VCaP (cell line): Measurements from ENCODE around the gene ELMOD2.

Source experiments
- H3K27ac ChIP-seq: fragments of 450-650 bp; 2 replicates; pipeline ENCODE4 v1.5.1; 2017
- CTCF ChIP-seq: fragments of 450-650 bp; conservative IDR thresholded peaks from 2 replicates; pipeline ENCODE4 v1.5.1; 2017; ENCODE audit warnings: mild to moderate bottlenecking, moderate library complexity

The ELMOD2 gene

DNA sequence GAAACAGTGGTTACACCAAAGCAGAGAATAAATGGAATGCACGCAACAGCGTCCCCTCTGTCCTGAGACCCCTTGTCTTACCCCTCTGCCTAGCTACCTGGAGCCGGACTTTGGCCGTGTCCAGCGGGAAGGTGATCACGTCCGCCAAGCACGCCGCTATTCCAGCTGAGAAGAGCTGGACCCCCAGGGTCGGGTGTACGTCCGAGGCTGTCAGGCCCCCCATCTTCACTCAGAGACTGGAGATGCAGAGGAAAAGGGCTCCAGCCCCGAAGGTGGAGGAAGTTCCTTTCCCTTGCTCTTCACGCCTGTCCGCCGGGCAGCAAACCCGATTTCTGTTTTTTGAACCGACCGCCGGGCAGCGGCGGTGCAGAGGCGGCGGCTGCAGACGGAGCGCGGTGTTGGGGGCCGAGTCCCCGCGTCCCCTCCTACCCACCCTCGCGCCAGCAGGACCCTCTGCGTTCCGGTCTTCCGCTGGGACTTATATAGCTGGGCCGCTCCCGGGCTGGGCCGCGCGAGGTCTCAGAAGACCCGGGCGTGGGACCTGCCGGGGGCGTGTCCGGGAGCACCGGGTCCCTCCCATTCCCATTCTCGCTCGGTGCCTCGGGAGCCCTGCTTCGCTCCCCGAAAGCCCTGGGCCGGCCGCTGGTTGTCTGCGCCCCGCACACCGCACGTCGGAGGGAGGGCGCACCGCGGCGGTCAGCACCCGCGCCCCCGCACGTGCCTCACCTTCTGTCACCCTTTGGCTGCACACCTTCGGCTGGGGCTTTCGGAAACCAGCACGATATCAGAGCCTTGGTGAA lies 44.7 kb downstream of the ELMOD2 start, which contains the start of gene UCP1:
TSS of gene UCP1 (minus strand) at position 455 of the 800 bp plus-strand sequence. CDS start at position 223, 232 bp downstream.
- no peak within 1 kb of the TSS; the same call in 1 of the 2 replicates for H3K27ac ChIP-seq
- TF ChIP-seq CTCF = no peak

DNA sequence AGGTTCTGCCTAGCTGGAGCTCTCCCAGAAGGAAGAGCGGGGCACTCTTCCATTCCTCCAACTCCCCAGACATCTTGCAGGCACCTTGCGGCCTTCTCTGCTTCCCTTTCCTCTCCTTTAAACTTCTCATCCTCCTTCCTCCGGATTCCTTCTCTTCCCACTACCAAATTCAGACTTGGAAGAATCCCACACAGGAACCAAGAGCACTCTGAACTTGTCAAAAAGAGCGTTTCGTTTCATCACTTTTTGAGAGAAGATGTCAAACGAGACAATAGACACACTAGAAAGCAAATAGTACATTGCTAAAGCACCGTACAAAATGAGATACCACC lies 45.3 kb downstream of the ELMOD2 start:
- no peak for TF ChIP-seq CTCF
- H3K27ac ChIP-seq = no peak overlapping the region

- H3K27ac ChIP-seq = no peak overlapping the region
- TF ChIP-seq CTCF = no peak
These were observed 47.7 kb downstream of the ELMOD2 start for GRCh38 chr4:140571620-140572019.

DNA sequence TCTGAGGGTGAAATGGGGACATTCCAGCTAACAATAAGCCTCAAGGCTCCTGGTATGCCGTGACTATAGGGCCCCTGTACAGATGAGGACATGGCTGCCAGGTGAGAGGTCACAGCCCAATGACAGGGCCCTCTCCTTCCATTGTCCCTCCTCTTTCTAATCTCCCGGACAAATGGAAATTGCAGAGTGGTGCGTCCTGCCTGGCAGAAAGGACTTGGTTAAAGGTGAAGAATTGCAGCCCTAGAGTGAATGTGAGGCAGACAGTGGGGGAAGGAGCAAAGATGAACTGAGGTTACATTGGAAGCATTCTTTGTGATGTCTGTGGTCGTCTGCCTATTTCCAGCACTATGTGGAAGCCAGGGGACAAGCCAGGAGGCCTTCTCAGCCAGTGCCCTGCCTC lies 51.5 kb downstream of the ELMOD2 start:
- no peak for TF ChIP-seq CTCF

DNA sequence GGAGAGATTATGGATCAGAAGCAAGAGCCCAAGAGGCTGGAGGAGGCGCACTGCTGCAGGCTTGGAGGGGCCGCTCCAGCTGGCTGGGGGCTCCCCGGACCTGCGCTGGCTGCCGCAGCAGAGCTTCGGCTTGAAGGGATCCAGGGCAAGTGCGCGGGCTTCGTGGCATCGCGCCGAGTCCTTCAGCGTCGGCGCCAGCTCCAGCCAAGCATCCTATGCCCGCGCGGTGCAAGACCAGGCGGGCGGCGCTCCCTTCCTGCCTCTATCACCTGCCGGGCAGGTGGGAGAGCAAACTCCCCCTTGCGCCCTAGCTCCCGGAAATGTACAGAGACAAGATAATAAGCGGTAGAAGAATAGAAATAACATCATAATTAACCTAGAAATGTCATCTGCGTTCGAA lies 55.3 kb downstream of the ELMOD2 start:
- TF ChIP-seq CTCF = no peak

More for the DNA sequence above, 51.5 kb downstream of the ELMOD2 start:
- H3K27ac ChIP-seq = no peak overlapping the region

GRCh38 chr4:140581078-140581477 lies 57.1 kb downstream of the ELMOD2 start:
- TF ChIP-seq CTCF = no peak

More for the DNA sequence above, 55.3 kb downstream of the ELMOD2 start:
- H3K27ac ChIP-seq = no peak overlapping the region

DNA sequence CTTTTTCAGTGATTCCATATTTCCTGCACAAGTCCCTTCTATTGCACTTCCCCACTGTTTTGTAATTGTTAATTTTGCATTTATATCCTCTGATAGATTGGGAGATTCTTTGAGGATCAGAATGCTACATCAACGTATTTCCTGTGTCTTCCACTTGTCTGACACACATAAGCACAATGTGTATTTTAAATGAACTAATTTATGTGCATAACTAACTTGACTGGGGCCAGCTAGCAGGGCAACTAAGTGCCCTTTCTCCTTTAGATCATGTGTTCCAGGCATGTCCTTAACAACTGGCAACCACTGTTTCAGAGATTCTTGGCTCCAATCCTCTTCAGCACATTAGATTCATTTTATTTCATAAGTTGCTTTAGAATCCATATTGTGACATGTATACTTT lies 60.5 kb downstream of the ELMOD2 start:
- no peak for TF ChIP-seq CTCF
- H3K27ac ChIP-seq = no peak overlapping the region

More at GRCh38 chr4:140581078-140581477, 57.1 kb downstream of the ELMOD2 start:
- no peak overlapping the region for H3K27ac ChIP-seq
